Loucy (cell line): ENCODE results near the gene FLVCR1.

ENCODE experiments used
- EZH2phosphoT487 ChIP-seq: fragments of 200-600 bp; IDR thresholded peaks from 2 replicates; pipeline ENCODE4 v1.6.1; 2018; ENCODE audit warnings: antibody characterized with exemption, mild to moderate bottlenecking, moderate library complexity, borderline replicate concordance
- TF ChIP-seq, protein P1 (sequence below): fragments of 200-600 bp; sonication (generic); conservative IDR thresholded peaks from 2 replicates; pipeline ENCODE4 v1.5.1; 2014; ENCODE audit warnings: mild to moderate bottlenecking, antibody characterized with exemption, low read length

- TF ChIP-seq EZH2phosphoT487, result no peak
- TF ChIP-seq, protein P1, sequence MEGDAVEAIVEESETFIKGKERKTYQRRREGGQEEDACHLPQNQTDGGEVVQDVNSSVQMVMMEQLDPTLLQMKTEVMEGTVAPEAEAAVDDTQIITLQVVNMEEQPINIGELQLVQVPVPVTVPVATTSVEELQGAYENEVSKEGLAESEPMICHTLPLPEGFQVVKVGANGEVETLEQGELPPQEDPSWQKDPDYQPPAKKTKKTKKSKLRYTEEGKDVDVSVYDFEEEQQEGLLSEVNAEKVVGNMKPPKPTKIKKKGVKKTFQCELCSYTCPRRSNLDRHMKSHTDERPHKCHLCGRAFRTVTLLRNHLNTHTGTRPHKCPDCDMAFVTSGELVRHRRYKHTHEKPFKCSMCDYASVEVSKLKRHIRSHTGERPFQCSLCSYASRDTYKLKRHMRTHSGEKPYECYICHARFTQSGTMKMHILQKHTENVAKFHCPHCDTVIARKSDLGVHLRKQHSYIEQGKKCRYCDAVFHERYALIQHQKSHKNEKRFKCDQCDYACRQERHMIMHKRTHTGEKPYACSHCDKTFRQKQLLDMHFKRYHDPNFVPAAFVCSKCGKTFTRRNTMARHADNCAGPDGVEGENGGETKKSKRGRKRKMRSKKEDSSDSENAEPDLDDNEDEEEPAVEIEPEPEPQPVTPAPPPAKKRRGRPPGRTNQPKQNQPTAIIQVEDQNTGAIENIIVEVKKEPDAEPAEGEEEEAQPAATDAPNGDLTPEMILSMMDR, result no peak
These were observed 84.8 kb downstream of the FLVCR1 start for GRCh38 chr1:212942679-212943392.
